ENCODE measurements around the gene SUGCT.

The SUGCT gene

GRCh38 chr7:40330408-40330807 is 195.6 kb downstream of the SUGCT start:
- DNase-seq (ENCODE audit: low read depth) = no peak

DNA sequence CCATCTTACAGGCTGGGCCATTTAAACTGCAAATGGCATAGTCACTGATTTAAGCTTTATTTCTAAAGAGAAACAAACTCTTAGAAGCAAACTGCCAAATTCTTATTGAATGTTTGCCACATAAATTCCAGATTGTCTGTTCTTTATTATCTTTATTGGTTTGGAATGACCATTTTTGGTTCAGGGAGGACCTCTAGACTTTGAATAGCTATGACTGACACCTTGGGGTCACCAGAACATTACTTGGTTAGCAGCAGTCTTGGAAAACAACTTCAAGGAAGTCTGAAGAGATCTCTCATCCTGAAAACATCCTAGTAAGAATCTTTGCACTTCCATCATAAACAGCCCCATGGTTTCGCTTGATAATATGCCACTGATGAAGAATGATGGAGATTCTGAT is 197.1 kb downstream of the SUGCT start:
- no peak for DNase-seq (ENCODE audit: low read depth)

- DNase-seq (ENCODE audit: low read depth) = no peak
Measured at GRCh38 chr7:40332516-40332915, 197.7 kb downstream of the SUGCT start.

DNA sequence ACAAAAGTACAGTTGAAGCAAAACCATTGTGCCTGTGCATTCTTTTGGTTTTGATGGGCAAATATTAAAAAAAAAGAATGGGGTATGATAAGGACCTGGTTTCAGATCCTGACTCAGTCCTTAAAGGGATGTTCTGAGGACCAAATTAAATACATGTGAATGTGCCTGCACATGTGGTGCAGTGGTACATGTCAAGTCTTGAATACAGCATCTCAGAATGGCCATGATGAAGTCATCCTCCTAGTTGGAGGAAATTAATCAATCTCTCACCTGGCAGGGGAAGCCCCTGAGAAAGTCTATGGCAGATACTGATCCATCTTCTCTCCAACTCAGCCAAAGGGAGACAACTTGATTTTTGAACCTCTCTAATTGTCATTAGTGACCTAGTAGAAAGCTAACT is 207.0 kb downstream of the SUGCT start:
- no peak for DNase-seq (ENCODE audit: low read depth)

- no peak for DNase-seq (ENCODE audit: low read depth)
Measured at GRCh38 chr7:40346554-40346953, 211.7 kb downstream of the SUGCT start.

- no peak for DNase-seq (ENCODE audit: low read depth)
Measured at GRCh38 chr7:40348126-40348728, 213.4 kb downstream of the SUGCT start.

- DNase-seq (ENCODE audit: low read depth) = no peak
Measured at GRCh38 chr7:40350100-40350499, 215.3 kb downstream of the SUGCT start.

DNA sequence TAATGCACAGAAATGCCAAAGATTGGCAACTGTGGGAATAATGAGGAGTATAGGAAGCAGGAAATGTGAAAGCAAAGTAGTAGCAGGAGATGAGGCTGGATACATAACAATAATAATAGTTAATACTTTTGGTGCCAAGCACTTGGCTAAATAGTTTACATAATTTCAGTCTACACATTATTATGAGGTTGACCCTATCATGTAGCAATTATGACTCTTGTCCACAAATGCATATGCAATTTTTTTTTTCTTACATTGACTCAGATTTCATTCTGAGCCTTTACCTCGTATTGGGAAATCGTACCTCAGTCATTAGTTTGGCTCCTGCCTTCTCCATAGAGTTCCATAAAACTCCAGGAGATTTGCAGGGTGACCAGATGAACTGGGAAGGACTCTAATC is 219.9 kb downstream of the SUGCT start:
- no peak for DNase-seq (ENCODE audit: low read depth)

DNA sequence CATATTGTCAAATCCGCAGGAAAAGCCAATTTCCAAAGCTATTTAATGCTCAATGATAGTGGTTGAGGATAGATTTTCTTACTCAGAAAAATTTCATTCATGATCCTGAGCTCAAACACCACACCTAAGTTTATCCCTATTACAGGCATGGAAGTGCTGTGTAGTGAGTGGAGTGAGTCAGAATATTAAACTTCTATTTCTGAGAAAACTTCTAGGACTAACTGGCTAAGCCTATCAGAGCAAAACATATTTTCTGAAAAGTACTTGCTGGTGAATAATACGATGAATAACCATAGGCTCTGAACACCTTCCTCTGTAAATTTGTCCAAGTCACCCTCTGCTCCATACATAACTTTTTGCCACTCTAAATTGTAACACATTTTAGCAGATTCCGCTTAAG is 221.5 kb downstream of the SUGCT start:
- no peak for DNase-seq (ENCODE audit: low read depth)

GRCh38 chr7:40356871-40357709 is 222.3 kb downstream of the SUGCT start:
- no peak for DNase-seq (ENCODE audit: low read depth)

- DNase-seq (ENCODE audit: low read depth) = no peak
Measured at GRCh38 chr7:40369641-40370277, 235.0 kb downstream of the SUGCT start.

- DNase-seq (ENCODE audit: low read depth) = no peak
Measured at GRCh38 chr7:40371806-40372440, 237.1 kb downstream of the SUGCT start.

- no peak for DNase-seq (ENCODE audit: low read depth)
Measured at GRCh38 chr7:40374575-40374974, 239.8 kb downstream of the SUGCT start.

GRCh38 chr7:40380111-40380510 is 245.3 kb downstream of the SUGCT start:
- DNase-seq (ENCODE audit: low read depth) = no peak

GRCh38 chr7:40382145-40382544 is 247.3 kb downstream of the SUGCT start:
- DNase-seq (ENCODE audit: low read depth) = no peak

DNA sequence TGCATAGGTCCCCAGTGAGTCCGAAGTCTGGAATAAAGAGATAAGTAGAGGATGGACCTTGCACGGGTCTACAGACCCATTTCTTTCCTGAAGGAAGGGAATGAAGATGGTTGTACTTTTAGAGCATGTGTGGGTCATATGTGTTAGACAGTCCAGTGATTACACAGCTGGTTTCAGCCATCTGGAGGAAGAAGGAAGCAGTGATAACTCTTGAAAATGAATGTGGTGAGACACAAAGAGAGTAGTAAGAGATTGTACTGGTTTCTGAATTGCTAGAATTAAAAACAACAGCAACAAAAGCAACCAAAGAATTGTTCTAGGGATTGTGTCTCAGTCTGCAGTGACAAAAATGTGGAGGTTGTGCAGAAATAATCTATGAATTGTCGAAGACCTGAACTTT is 258.9 kb downstream of the SUGCT start:
- DNase-seq (ENCODE audit: low read depth) = no peak

DNA sequence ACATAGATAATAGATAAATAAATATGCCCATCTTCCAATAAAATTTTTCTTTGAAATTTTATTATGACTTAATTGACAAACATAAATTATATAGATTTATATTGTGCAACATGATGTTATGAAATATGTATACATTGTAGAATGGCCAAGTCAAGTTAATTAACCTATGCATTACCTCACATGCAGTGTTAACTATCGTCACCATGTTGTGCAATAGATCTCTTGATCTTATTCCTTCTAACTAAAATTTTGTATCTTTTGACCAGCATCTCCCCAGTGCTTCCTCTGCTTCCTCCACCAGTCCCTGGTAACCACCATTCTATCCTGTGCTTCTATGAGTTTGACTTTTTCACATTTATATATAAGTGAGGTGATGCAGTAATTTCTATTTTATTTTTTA is 259.6 kb downstream of the SUGCT start:
- no peak for DNase-seq (ENCODE audit: low read depth)

- no peak for DNase-seq (ENCODE audit: low read depth)
Measured at GRCh38 chr7:40400525-40400924, 265.7 kb downstream of the SUGCT start.

DNA sequence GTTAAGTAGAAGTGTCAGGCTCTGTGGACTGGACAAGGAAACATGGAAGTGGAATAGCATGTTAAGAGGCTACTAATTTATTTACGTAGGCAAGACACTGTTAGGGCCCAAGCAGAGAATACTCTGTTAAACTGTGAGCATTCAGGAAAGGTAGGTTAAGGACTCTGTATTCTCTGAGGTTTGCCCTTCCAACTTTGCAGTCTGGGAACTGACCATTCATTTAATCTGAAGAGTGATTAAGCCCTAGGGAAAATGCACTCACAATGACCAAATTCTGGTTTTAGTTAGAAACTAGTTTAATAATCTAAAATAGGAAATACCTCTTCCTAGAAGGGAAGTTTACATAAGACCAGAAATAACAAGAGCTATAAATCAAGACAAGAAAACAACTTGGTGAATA is 266.6 kb downstream of the SUGCT start:
- DNase-seq (ENCODE audit: low read depth) = no peak

DNA sequence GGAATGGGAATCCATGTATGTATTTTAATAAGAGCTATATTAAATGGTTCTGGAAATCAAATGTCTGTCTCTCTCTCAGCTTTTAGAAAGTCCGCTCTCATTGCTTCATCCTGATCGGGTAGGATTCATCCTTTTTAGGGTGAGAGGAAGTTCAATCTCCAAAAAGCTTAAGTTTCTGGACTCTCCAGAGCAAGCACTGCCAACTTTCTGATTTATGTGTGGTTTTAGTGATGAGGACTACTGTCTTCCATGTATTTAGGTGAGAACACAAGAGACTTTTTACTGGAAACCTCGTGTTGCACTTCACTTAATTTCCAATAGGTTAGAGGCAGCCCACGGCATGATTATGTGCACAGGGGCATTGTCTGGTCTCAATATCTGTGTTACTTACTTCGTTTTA is 267.9 kb downstream of the SUGCT start:
- DNase-seq (ENCODE audit: low read depth) = no peak

DNA sequence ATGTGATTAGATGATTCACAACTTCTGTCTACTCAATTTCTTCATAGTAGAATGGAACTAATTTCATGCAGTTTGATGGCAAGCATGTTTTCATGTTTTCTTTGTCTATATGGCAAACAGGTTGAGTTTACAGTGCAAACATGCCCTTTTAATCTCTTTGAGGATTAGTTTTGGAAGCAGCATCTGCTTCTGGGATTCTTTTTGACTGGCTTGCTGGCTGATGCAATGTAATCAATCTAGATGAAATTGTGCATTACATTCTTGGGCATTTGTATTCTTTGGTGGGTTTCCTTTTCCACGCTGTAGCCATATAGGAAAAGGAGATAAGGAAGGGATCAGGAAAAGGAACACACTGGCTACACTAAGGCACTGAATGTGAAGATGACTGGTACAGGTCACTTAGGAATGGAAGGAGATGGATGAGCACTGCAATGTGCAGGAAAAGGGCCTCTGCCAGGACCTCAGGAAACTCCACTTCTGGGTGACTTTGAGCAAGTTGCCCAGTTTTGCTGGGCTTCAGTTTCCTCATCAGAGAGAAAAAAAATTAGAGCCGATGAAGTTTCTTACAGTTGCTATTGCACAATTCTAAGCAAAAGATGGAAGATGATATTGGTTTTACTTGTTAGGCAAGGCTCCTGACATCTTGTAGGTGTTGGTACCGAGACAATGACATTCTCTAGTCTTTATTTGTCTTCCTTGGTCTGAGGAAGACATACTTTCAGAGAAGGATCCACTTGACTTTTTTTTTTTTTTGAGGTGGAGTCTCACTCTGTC is 269.1 kb downstream of the SUGCT start:
- DNase-seq (ENCODE audit: low read depth) = no peak

DNA sequence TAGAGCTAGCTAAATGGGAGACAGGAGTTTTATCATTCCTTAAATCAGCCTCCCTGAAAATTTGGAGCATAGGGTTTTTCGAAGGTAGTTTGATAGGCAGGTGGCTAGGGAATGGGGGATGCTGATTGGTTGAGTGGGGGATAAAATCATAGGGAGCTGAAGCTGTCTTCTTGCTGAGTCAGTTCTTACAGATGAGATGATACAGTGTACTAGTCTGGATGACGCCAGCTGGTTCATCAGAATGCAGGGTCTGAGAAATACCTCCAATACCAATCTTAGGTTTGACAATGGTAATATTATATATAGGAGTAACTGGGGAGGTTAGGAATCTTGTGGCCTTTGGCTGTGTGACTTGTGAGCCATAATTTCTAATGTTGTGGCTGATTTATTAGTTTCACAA is 271.2 kb downstream of the SUGCT start:
- DNase-seq (ENCODE audit: low read depth) = no peak

All from T-helper 22 cell (primary cell).